ENCODE data around the gene PCDH19.

Gene PCDH19

GRCh38 chrX:100363896-100364295 lies 46.2 kb downstream of the PCDH19 start:
- no peak for TF ChIP-seq CTCF (conservative IDR thresholded peaks at IDR 0.05; ENCODE audit: low read depth, low read length)
- no peak overlapping the region for H3K4me3 ChIP-seq (ENCODE audit: low read depth, low read length)
- DNase-seq (ENCODE audit: low read depth): no peak

- H3K4me3 ChIP-seq (ENCODE audit: low read depth, low read length): no peak overlapping the region
- no peak for DNase-seq (ENCODE audit: low read depth)
- no peak for TF ChIP-seq CTCF (conservative IDR thresholded peaks at IDR 0.05; ENCODE audit: low read depth, low read length)
Measured at GRCh38 chrX:100358766-100359165, 51.3 kb downstream of the PCDH19 start.

GRCh38 chrX:100356351-100356896 lies 53.6 kb downstream of the PCDH19 start:
- no peak for TF ChIP-seq CTCF (conservative IDR thresholded peaks at IDR 0.05; ENCODE audit: low read depth, low read length)
- H3K4me3 ChIP-seq (ENCODE audit: low read depth, low read length): no peak overlapping the region
- no peak for DNase-seq (ENCODE audit: low read depth)

GRCh38 chrX:100355680-100356079 lies 54.4 kb downstream of the PCDH19 start:
- no peak for TF ChIP-seq CTCF (conservative IDR thresholded peaks at IDR 0.05; ENCODE audit: low read depth, low read length)
- no peak for DNase-seq (ENCODE audit: low read depth)
- H3K4me3 ChIP-seq (ENCODE audit: low read depth, low read length): no peak overlapping the region

GRCh38 chrX:100353326-100353725 lies 56.7 kb downstream of the PCDH19 start:
- H3K4me3 ChIP-seq (ENCODE audit: low read depth, low read length): no peak overlapping the region
- no peak for TF ChIP-seq CTCF (conservative IDR thresholded peaks at IDR 0.05; ENCODE audit: low read depth, low read length)
- DNase-seq (ENCODE audit: low read depth): no peak

GRCh38 chrX:100350704-100351489 lies 59.2 kb downstream of the PCDH19 start:
- no peak for TF ChIP-seq CTCF (conservative IDR thresholded peaks at IDR 0.05; ENCODE audit: low read depth, low read length)
- no peak overlapping the region for H3K4me3 ChIP-seq (ENCODE audit: low read depth, low read length)
- DNase-seq (ENCODE audit: low read depth): no peak

- no peak for TF ChIP-seq CTCF (conservative IDR thresholded peaks at IDR 0.05; ENCODE audit: low read depth, low read length)
- no peak for DNase-seq (ENCODE audit: low read depth)
- H3K4me3 ChIP-seq (ENCODE audit: low read depth, low read length): no peak overlapping the region
Measured at GRCh38 chrX:100349391-100349790, 60.7 kb downstream of the PCDH19 start.

Data from choroid plexus epithelial cell (primary cell).